ENCODE data around the gene ZNF385C.

DNA sequence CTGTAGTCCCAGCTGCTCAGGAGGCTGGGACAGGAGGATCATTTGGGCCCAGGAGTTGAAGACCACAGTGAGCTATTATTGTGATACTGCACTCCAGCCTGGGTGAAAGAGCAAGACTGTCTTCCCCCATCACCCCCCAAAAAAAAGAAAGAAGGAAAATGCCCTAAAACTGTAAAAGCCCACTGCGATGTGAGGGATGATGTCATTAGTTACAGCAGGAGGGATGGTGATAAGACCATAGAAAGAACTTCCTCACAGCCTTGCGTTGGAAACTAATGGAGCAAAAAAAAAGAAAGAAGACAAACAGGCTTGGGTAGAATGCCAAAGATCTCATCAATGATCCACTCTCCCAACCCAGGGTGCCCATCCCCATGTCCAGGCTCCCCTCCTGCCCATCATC lies 18.7 kb downstream of the ZNF385C start:
- TF ChIP-seq, protein P1, sequence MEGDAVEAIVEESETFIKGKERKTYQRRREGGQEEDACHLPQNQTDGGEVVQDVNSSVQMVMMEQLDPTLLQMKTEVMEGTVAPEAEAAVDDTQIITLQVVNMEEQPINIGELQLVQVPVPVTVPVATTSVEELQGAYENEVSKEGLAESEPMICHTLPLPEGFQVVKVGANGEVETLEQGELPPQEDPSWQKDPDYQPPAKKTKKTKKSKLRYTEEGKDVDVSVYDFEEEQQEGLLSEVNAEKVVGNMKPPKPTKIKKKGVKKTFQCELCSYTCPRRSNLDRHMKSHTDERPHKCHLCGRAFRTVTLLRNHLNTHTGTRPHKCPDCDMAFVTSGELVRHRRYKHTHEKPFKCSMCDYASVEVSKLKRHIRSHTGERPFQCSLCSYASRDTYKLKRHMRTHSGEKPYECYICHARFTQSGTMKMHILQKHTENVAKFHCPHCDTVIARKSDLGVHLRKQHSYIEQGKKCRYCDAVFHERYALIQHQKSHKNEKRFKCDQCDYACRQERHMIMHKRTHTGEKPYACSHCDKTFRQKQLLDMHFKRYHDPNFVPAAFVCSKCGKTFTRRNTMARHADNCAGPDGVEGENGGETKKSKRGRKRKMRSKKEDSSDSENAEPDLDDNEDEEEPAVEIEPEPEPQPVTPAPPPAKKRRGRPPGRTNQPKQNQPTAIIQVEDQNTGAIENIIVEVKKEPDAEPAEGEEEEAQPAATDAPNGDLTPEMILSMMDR (conservative IDR thresholded peaks at IDR 0.05 in 1 of 2, IDR thresholded peaks at IDR 0.05 in 1 of 2; ENCODE audit: extremely low read depth in 1 of 2, insufficient read depth in 1 of 2, low read depth in 1 of 2, low read length in 2 of 2), result no peak
- TF ChIP-seq EZH2 (IDR thresholded peaks at IDR 0.05; ENCODE audit: borderline replicate concordance, low read length), result no peak

Measured in mammary epithelial cell (primary cell).